ENCODE results near the gene HSPH1.

HSPH1 gene

GRCh38 chr13:31201341-31202031 is 39.8 kb upstream of the HSPH1 start:
- DNase-seq (ENCODE audit: low read depth), result no peak
- H3K4me3 ChIP-seq (ENCODE audit: low read depth, low read length), result no peak overlapping the region; the same call in 1 of the 2 replicates
- no peak for TF ChIP-seq CTCF (IDR thresholded peaks at IDR 0.05; ENCODE audit: low read depth, low read length, missing control alignments)

GRCh38 chr13:31200637-31200971 is 38.9 kb upstream of the HSPH1 start:
- peak overlapping the region; percentile 60 for H3K4me3 ChIP-seq (ENCODE audit: low read depth, low read length)
- TF ChIP-seq CTCF (IDR thresholded peaks at IDR 0.05; ENCODE audit: low read depth, low read length, missing control alignments), result peak; percentile 2
- DNase-seq (ENCODE audit: low read depth), result no peak

- TF ChIP-seq CTCF (IDR thresholded peaks at IDR 0.05; ENCODE audit: low read depth, low read length, missing control alignments), result peak; percentile 87
- peak; percentile 22 for DNase-seq (ENCODE audit: low read depth)
Observed at GRCh38 chr13:31199849-31200636, 38.3 kb upstream of the HSPH1 start, which contains the start of gene B3GLCT. B3GLCT (plus strand) TSS chr13:31199975; CDS start chr13:31200085, 110 bp downstream.

GRCh38 chr13:31199527-31199848 is 37.8 kb upstream of the HSPH1 start:
- no peak for DNase-seq (ENCODE audit: low read depth)
- H3K4me3 ChIP-seq (ENCODE audit: low read depth, low read length), result peak overlapping the region; percentile 47

More at GRCh38 chr13:31199849-31200636, 38.3 kb upstream of the HSPH1 start, which contains the start of gene B3GLCT:
- H3K4me3 ChIP-seq (ENCODE audit: low read depth, low read length), result peak within 1 kb of the TSS; percentile 60

GRCh38 chr13:31198519-31198918 is 36.8 kb upstream of the HSPH1 start:
- TF ChIP-seq CTCF (IDR thresholded peaks at IDR 0.05; ENCODE audit: low read depth, low read length, missing control alignments), result no peak
- DNase-seq (ENCODE audit: low read depth), result no peak
- no peak overlapping the region for H3K4me3 ChIP-seq (ENCODE audit: low read depth, low read length)

More at GRCh38 chr13:31199527-31199848, 37.8 kb upstream of the HSPH1 start:
- TF ChIP-seq CTCF (IDR thresholded peaks at IDR 0.05; ENCODE audit: low read depth, low read length, missing control alignments), result no peak

GRCh38 chr13:31196992-31197391 is 35.3 kb upstream of the HSPH1 start:
- no peak for TF ChIP-seq CTCF (IDR thresholded peaks at IDR 0.05; ENCODE audit: low read depth, low read length, missing control alignments)
- DNase-seq (ENCODE audit: low read depth), result no peak

More at GRCh38 chr13:31196992-31197391, 35.3 kb upstream of the HSPH1 start:
- H3K4me3 ChIP-seq (ENCODE audit: low read depth, low read length), result no peak overlapping the region

All from GM12864 (cell line).